ENCODE results near the gene FRMD1. TPM values are rescaled to one million over a fixed set of nuclear protein-coding genes. Genes with fewer than 3 reads are reported as not detected.

Gene FRMD1
- total and polyA plus RNA-seq, 10 of the 15 experiments (the other 5 are each of a cell fraction or from before 2014, with no cell fraction given): not detected

DNA sequence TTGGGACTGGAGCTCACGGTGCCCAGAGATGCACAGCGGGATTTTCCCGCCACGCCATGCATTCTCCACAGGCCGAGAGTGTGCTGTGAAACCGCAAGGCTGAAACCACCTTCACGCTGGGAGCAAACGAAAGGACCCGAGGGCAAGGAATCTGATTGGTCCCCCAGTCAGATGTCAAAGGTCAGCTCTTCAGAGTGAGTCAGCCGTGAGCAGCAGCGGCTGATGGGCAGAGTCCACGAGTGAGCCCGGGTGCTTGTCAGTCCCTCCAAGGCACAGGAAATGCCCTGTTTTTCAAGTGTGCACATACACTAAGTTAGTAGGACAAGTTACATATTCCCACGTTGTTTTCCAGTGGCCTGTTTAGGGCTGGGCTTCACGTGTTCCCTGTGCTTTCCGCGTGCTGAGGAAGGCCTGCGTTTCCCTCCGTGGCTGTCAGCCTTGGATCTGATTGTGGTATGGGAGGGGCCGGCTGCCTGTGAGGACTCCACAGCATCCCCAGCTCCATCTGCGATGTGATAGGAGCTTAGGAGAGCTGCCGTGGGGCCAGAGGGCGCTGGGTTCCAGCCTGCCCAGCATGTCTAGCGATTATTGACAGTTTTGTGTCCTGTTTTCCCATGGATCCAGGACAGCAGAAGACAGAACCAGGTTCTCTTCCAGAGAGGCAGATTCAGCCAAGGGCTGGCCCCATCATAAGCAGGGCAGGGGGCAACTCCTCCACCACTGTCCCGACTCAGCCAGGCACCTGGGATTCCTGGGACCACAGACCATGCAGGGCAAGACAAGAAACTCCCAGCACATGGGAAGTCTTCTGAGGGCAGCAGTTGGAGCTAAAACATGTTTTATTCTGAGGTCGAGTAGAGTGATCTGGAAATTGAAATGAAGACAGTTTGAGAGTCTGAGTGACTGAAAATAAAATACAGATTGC lies 38.2 kb upstream of the FRMD1 start:
- FAIRE-seq (no peak), ATAC-seq (no peak), DNase-seq (ENCODE audit: low read depth, low spot score) (no peak)
- H3K9me3 ChIP-seq (replicated peaks; ENCODE audit: control insufficient read depth, insufficient read depth, low read length): no peaks in the 10 kb centered on the region
- POLR2A ChIA-PET: no interaction called here
- H3K4me1 ChIP-seq (ENCODE audit: control insufficient read depth, insufficient read depth, low read length): no peaks in the 10 kb centered on the region
- no peak overlapping the region for H3K27ac ChIP-seq (ENCODE audit: control insufficient read depth, insufficient read depth)
- CTCF ChIA-PET: no interaction called here
- H2AFZ ChIP-seq (ENCODE audit: control insufficient read depth, low read depth, low read length): no peak overlapping the region
- no peaks in the 10 kb centered on the region for H4K20me1 ChIP-seq (ENCODE audit: control insufficient read depth, insufficient read depth)
- H3K27me3 ChIP-seq (replicated peaks in 1 of 2; ENCODE audit: control insufficient read depth in 2 of 2, insufficient read depth in 2 of 2, low read length in 1 of 2): no peaks in the 10 kb centered on the region
- H3K36me3 ChIP-seq (ENCODE audit: control insufficient read depth in 2 of 2, insufficient read depth in 2 of 2, low read length in 1 of 2): no peaks in the 10 kb centered on the region
- in situ Hi-C loops (cut with MboI): no loop called here
- TF ChIP-seq NR2F1 (conservative IDR thresholded peaks at IDR 0.05) (no peak), NR2C2 (IDR thresholded peaks at IDR 0.05; ENCODE audit: borderline replicate concordance, control insufficient read depth, insufficient read length, low read depth) (no peak), STAT1 (conservative IDR thresholded peaks at IDR 0.05) (no peak), EED (IDR thresholded peaks at IDR 0.05; ENCODE audit: low read depth) (no peak), RFX5 (IDR thresholded peaks at IDR 0.05; ENCODE audit: low read depth, low read length) (no peak), SMC3 (IDR thresholded peaks at IDR 0.05; ENCODE audit: borderline replicate concordance, low read length) (no peak), KAT2A (conservative IDR thresholded peaks at IDR 0.05; ENCODE audit: control insufficient read depth, low read depth, low read length) (no peak), TBL1XR1 (IDR thresholded peaks at IDR 0.05; ENCODE audit: low read depth, low read length) (no peak), FOS (IDR thresholded peaks at IDR 0.05; ENCODE audit: borderline replicate concordance, extremely low read depth, insufficient read length) (no peak), DPF2 (IDR thresholded peaks at IDR 0.05) (no peak), ZNF217 (IDR thresholded peaks at IDR 0.05) (no peak)
- TF ChIP-seq, protein P1, sequence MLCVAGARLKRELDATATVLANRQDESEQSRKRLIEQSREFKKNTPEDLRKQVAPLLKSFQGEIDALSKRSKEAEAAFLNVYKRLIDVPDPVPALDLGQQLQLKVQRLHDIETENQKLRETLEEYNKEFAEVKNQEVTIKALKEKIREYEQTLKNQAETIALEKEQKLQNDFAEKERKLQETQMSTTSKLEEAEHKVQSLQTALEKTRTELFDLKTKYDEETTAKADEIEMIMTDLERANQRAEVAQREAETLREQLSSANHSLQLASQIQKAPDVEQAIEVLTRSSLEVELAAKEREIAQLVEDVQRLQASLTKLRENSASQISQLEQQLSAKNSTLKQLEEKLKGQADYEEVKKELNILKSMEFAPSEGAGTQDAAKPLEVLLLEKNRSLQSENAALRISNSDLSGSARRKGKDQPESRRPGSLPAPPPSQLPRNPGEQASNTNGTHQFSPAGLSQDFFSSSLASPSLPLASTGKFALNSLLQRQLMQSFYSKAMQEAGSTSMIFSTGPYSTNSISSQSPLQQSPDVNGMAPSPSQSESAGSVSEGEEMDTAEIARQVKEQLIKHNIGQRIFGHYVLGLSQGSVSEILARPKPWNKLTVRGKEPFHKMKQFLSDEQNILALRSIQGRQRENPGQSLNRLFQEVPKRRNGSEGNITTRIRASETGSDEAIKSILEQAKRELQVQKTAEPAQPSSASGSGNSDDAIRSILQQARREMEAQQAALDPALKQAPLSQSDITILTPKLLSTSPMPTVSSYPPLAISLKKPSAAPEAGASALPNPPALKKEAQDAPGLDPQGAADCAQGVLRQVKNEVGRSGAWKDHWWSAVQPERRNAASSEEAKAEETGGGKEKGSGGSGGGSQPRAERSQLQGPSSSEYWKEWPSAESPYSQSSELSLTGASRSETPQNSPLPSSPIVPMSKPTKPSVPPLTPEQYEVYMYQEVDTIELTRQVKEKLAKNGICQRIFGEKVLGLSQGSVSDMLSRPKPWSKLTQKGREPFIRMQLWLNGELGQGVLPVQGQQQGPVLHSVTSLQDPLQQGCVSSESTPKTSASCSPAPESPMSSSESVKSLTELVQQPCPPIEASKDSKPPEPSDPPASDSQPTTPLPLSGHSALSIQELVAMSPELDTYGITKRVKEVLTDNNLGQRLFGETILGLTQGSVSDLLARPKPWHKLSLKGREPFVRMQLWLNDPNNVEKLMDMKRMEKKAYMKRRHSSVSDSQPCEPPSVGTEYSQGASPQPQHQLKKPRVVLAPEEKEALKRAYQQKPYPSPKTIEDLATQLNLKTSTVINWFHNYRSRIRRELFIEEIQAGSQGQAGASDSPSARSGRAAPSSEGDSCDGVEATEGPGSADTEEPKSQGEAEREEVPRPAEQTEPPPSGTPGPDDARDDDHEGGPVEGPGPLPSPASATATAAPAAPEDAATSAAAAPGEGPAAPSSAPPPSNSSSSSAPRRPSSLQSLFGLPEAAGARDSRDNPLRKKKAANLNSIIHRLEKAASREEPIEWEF (IDR thresholded peaks at IDR 0.05; ENCODE audit: insufficient replicate concordance, low read depth, low read length): no peak
- no peak overlapping the region for H3K4me3 ChIP-seq
- H3K9ac ChIP-seq (ENCODE audit: control insufficient read depth, insufficient read depth, low read length): no peak overlapping the region
- H3K4me2 ChIP-seq (ENCODE audit: control insufficient read depth, insufficient read depth): no peak overlapping the region
- 48% methylated on average over 26 of the region's 26 CpGs for WGBS (ENCODE audit: insufficient coverage, insufficient replicate concordance, low lambda C conversion rate, missing lambda C conversion rate)
- intact Hi-C loops (cut with micrococcal nuclease; ENCODE audit: unreplicated experiment): no loop called here
- no TSS peak for BruUV-seq (replicated peaks)
- RAD21 ChIA-PET (ENCODE audit: unreplicated experiment): no interaction called here
- SMC1A ChIA-PET (ENCODE audit: uncharacterized antibody, unreplicated experiment): no interaction called here
- H3K79me2 ChIP-seq (ENCODE audit: control insufficient read depth, insufficient read depth, low read length): no peaks in the 10 kb centered on the region
